Measurements from ENCODE around the gene FURIN. TPM values are rescaled to one million over a fixed set of nuclear protein-coding genes. Genes with fewer than 3 reads are reported as not detected.

Gene FURIN
- total RNA-seq, 1 donor from 2014 or later, result 47.6 TPM

- Histone ChIP-seq H3K27ac (no peak overlapping the region), H3K9me3 (no peaks in the 10 kb centered on the region), H3K4me3 (no peak overlapping the region), H3K27me3 (no peaks in the 10 kb centered on the region), H3K36me3 (no peaks in the 10 kb centered on the region), H3K4me1 (peaks cover 17% of the 10 kb centered on the region)
- TF ChIP-seq POLR2A (IDR thresholded peaks at IDR 0.05) (no peak), POLR2AphosphoS5 (IDR thresholded peaks at IDR 0.05; ENCODE audit: insufficient read depth in 1 of 2, low read depth in 1 of 2) (no peak), CTCF (IDR thresholded peaks at IDR 0.05) (no peak)
- intact Hi-C loops (cut with DNase I), result loop anchor here (2.0 kb wide), 1 partner anchor 62 kb away; no protein-coding TSS in a partner anchor
- DNase-seq (ENCODE audit: extremely low spot score in 2 of 2), result no peak
Measured at GRCh38 chr15:90864507-90864906, 3.9 kb upstream of the FURIN start.

GRCh38 chr15:90865702-90866101 is 2.7 kb upstream of the FURIN start:
- Histone ChIP-seq H3K27me3 (no peaks in the 10 kb centered on the region), H3K27ac (no peak overlapping the region), H3K36me3 (no peaks in the 10 kb centered on the region), H3K9me3 (no peaks in the 10 kb centered on the region), H3K4me1 (peaks cover 29% of the 10 kb centered on the region), H3K4me3 (no peak overlapping the region)
- intact Hi-C loops (cut with DNase I), result loop anchor here (2.0 kb wide), 1 partner anchor 61 kb away; no protein-coding TSS in a partner anchor
- DNase-seq (ENCODE audit: extremely low spot score in 2 of 2), result no peak
- no peak for TF ChIP-seq POLR2A (IDR thresholded peaks at IDR 0.05)
- no peak for TF ChIP-seq CTCF (IDR thresholded peaks at IDR 0.05)
- TF ChIP-seq POLR2AphosphoS5 (IDR thresholded peaks at IDR 0.05; ENCODE audit: insufficient read depth in 1 of 2, low read depth in 1 of 2), result no peak

GRCh38 chr15:90866161-90866715 is 2.1 kb upstream of the FURIN start:
- H3K4me1 ChIP-seq, result peaks cover 32% of the 10 kb centered on the region
- H3K27ac ChIP-seq, result no peak overlapping the region
- TF ChIP-seq POLR2A (IDR thresholded peaks at IDR 0.05), result no peak
- TF ChIP-seq POLR2AphosphoS5 (IDR thresholded peaks at IDR 0.05; ENCODE audit: insufficient read depth in 1 of 2, low read depth in 1 of 2), result no peak
- no peak for TF ChIP-seq CTCF (IDR thresholded peaks at IDR 0.05)
- no peaks in the 10 kb centered on the region for H3K9me3 ChIP-seq
- intact Hi-C loops (cut with DNase I), result no loop called here
- H3K27me3 ChIP-seq, result no peaks in the 10 kb centered on the region
- no peak overlapping the region for H3K4me3 ChIP-seq
- no peaks in the 10 kb centered on the region for H3K36me3 ChIP-seq
- DNase-seq (ENCODE audit: extremely low spot score in 2 of 2), result no peak

- TF ChIP-seq CTCF (IDR thresholded peaks at IDR 0.05) (no peak), POLR2A (IDR thresholded peaks at IDR 0.05) (no peak), POLR2AphosphoS5 (IDR thresholded peaks at IDR 0.05; ENCODE audit: insufficient read depth in 1 of 2, low read depth in 1 of 2) (no peak)
- no peak for DNase-seq (ENCODE audit: extremely low spot score in 2 of 2)
- Histone ChIP-seq H3K4me1 (peaks cover 32% of the 10 kb centered on the region), H3K9me3 (no peaks in the 10 kb centered on the region), H3K27ac (no peak overlapping the region), H3K27me3 (no peaks in the 10 kb centered on the region), H3K36me3 (no peaks in the 10 kb centered on the region), H3K4me3 (no peak overlapping the region)
- intact Hi-C loops (cut with DNase I), result no loop called here
Measured at GRCh38 chr15:90866800-90867199, 1.6 kb upstream of the FURIN start.

- peaks cover 53% of the 10 kb centered on the region for H3K4me1 ChIP-seq
- TF ChIP-seq POLR2AphosphoS5 (IDR thresholded peaks at IDR 0.05; ENCODE audit: insufficient read depth in 1 of 2, low read depth in 1 of 2) (no peak), CTCF (IDR thresholded peaks at IDR 0.05) (no peak), POLR2A (IDR thresholded peaks at IDR 0.05) (no peak)
- no peaks in the 10 kb centered on the region for H3K36me3 ChIP-seq
- H3K9me3 ChIP-seq, result no peaks in the 10 kb centered on the region
- intact Hi-C loops (cut with DNase I), result no loop called here
- peak overlapping the region; percentile 89 for H3K27ac ChIP-seq
- H3K27me3 ChIP-seq, result no peaks in the 10 kb centered on the region
- DNase-seq (ENCODE audit: extremely low spot score in 2 of 2), result no peak
- no peak overlapping the region for H3K4me3 ChIP-seq
Measured at GRCh38 chr15:90869140-90869541, 753 bp downstream of the FURIN start.

Data from vagina (tissue), 2 donors.